IPS-11a (cell line): ENCODE data around the gene RSBN1.
"Not testable (repeated sequence)": the region's sequence is repeated elsewhere in the genome, so short reads cannot be mapped to it uniquely, and the experiment has no call there.

Experiments
- H3K4me3 ChIP-seq: one replicate; pipeline ENCODE4 v1.5.1; 2013; ENCODE audit warnings: low read depth, low read length, control low read depth

Gene RSBN1

GRCh38 chr1:113811888-113812660, at the start of gene RSBN1:
RSBN1 (minus strand) TSS chr1:113812476; CDS start chr1:113812412, 64 bp downstream.
- H3K4me3 ChIP-seq, result peak within 1 kb of the TSS; percentile 92

- H3K4me3 ChIP-seq, result no peak overlapping the region
These were observed 49.4 kb upstream of the RSBN1 start for GRCh38 chr1:113861641-113862040.

- H3K4me3 ChIP-seq, result no peak overlapping the region
These were observed 48.6 kb upstream of the RSBN1 start for GRCh38 chr1:113860891-113861290.

DNA sequence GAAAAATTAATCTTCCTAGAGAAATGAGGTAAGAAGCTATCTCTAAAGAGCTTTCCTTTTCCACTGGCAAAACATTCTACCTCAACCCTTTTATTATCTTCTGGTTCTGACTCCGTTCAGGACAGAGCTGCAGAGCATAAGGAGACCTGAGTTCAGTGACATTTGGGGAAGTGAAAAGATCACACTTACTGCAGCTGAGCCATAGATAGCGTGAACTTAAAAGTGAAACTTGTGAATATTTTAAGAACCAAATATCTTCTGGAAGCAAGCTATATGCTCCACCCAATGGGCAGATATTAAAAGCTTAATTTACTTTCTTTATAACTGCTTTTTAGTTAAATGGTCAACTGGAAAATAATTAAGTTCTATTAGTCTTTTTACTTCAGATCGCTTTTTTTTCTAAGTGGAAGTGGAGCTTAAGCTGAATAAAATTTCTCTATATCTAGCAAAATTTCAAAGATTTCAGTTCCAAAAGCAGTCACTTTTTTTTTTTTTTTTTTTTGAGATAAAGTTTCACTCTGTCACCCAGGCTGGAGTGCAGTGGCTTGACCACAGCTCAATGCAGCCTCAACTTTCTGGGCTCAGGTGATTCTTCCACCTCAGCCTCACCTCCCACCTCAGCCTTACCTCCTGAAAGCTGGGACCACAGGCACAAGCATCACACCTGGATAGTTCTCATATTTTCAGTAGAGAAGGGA, 47.4 kb upstream of the RSBN1 start:
- H3K4me3 ChIP-seq, result no peak overlapping the region

DNA sequence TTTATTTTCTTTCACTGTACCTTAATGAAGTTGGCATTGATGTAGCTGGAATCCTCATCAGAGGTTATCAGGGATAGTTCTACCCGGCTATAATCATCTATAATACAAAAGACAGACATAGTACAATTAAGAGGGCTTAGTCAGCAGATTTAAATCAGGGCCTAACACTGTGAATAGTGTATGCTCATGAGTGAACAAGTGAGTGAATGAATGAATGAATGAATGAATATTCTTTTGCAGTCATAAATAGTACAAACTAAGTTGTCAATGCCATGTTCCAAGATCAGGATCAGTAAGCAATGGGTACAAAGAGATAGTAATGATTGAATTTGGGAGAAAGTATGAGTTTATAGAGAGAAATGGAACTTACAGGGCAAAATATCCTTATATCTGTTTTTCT, 46.7 kb upstream of the RSBN1 start:
- no peak overlapping the region for H3K4me3 ChIP-seq

- H3K4me3 ChIP-seq, result no peak overlapping the region
These were observed 46.1 kb upstream of the RSBN1 start for GRCh38 chr1:113858418-113858817.

GRCh38 chr1:113857776-113858175, 45.5 kb upstream of the RSBN1 start:
- H3K4me3 ChIP-seq, result no peak overlapping the region

GRCh38 chr1:113856401-113856790, 44.1 kb upstream of the RSBN1 start:
- no peak overlapping the region for H3K4me3 ChIP-seq

GRCh38 chr1:113855630-113856400, 43.5 kb upstream of the RSBN1 start:
- no peak overlapping the region for H3K4me3 ChIP-seq

DNA sequence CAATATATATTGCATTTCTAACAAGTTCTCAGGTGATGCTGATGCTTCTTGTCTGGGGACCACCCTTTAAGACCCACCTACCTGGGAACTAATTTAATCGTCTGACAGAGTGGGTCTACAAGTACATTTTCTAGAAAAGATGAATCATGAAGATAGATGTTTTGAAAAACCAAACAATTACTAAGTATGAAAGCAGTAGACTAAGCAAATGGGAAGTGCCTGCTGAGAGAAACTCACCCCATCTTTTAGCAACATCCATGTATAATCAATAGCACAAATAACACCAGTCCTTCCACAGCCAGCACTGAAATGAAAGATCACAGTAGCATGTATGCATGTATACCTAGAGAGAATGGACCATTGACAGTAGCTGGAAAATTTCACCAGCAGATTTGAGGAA, 42.0 kb upstream of the RSBN1 start:
- no peak overlapping the region for H3K4me3 ChIP-seq

DNA sequence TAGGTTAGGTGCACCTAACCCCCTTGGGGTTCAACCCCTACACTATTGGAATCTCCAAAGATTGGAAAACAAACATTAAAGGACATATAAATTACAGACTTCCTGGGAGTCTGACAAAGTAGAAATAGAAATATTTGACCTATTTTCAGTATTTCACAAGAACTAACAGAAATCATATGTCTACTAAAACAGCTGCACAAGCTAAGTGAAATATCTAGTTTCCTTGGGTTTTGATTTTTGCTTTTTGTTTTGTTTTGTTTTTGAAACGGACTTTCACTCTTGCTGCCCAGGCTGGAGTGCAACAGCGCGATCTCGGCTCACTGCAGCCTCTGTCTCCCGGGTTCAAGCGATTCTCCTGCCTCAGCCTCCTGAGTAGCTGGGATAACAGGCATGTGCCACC, 40.4 kb upstream of the RSBN1 start:
- not testable (repeated sequence) for H3K4me3 ChIP-seq

DNA sequence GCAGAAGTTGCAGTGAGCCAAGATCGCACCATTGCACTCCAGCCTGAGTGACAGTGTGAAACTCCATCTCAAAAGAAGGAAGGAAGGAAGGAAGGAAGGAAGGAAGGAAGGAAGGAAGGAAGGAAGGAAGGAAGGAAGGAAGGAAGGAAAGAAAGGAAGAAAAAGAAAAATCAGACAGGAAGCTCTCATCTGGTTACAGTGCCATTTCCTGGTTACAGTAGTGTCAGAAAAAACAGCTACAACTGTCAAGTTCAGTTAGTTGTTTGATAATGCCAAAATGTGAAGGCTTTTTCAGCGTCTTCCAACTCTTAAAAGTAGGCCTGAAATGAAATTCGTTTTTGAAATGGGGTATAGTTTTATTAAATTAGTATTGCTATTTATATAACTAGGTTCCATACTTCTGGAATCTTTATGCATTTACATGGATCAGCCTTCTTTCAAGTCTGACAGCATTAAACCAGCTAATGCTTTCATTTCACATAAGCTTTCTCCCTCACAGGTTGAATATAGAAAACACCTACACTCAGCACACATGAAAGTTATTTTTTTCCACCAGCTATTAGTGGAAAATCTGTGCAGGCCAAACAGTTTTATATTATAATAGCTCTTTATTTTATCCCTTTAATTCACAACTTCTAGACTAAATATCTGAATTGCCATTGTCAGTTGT, 38.0 kb upstream of the RSBN1 start:
- H3K4me3 ChIP-seq, result no peak overlapping the region

- no peak overlapping the region for H3K4me3 ChIP-seq
These were observed 36.8 kb upstream of the RSBN1 start for GRCh38 chr1:113849072-113849471.

GRCh38 chr1:113846391-113847035, 34.2 kb upstream of the RSBN1 start:
- H3K4me3 ChIP-seq, result no peak overlapping the region

GRCh38 chr1:113836534-113836933, 24.3 kb upstream of the RSBN1 start:
- no peak overlapping the region for H3K4me3 ChIP-seq

DNA sequence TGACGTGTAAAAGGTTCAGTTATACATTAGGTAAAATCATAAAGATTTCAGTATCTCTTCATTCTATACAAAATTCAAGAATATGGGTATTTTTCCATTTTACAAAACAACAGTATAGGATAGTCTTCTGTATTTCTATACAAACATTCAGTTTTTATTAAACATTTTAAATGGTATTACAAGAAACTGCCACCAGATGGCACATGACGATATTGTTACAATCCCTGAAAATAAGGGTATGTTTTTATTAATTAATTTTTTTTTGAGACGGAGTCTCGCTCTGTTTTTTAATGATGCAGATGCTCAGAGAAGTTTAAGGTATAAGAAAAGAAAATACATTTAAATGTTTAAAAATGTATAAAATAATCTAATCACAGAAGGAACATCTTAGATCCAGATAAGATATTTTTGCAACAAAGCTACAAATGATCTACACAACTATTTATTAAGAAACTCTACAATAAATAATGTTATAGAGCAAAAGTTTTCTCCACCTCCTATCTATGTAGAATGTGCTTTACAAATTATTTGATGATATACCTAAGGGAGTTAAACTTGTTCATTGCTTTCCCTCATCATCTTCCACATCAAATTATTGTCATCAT, 23.5 kb upstream of the RSBN1 start:
- no peak overlapping the region for H3K4me3 ChIP-seq

- H3K4me3 ChIP-seq, result no peak overlapping the region
These were observed 22.4 kb upstream of the RSBN1 start for GRCh38 chr1:113834716-113835115.

DNA sequence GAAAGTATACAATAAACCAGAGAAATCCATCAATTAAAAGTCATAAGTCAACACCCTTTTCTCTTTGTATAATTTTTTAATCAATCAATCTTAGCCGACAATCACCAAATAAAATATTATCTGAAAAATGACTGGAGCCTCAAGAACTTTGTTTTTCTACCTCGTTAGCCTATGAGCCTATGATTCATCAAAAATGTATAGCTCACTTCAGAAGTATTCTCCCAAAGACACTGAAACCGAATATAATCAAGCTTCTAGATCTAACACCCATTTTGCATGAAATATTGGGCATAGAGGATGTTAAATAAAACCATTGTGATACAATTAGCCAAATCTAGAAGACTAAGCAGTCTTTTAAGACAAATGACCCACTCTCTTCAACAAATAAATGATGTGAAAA, 17.8 kb upstream of the RSBN1 start:
- no peak overlapping the region for H3K4me3 ChIP-seq

- no peak overlapping the region for H3K4me3 ChIP-seq
These were observed 9.6 kb upstream of the RSBN1 start for GRCh38 chr1:113821916-113822315.

- no peak overlapping the region for H3K4me3 ChIP-seq
These were observed 6.3 kb upstream of the RSBN1 start for GRCh38 chr1:113818578-113818977.
